Right ventricle myocardium inferior (tissue), 1 donor: ENCODE measurements around the gene CYP1A1. TPM values are rescaled to one million over a fixed set of nuclear protein-coding genes. Genes with fewer than 3 reads are reported as not detected.
A peak's percentile ranks its signal among the peaks of the same experiment; 100 is the strongest.

Experiments
- ATAC-seq: fragments of 200-7000 bp; cut with Tn5 transposase; one replicate; pipeline ENCODE4 v1.9.1; 2020; ENCODE audit warnings: mild to moderate bottlenecking, moderate library complexity
- DNase-seq: peaks from one replicate; pipeline ENCODE4 v3.0.0; 2021; ENCODE audit errors: missing footprints
- intact Hi-C: fragments of 100-400 bp; cut with DNase I; formaldehyde crosslinking; loops from one replicate; pipeline ENCODE4 v1.11.0; 2022
- long read RNA-seq: library from polyadenylated mRNA; unstranded; transcript quantifications from one replicate; pipeline ENCODE4 v2.0.0, GENCODE V29; 2021
- total RNA-seq: library from RNA; stranded (reverse); fragmentation: NEBNext Ultra II Directional; extraction: Animal tissue kit (Norgen Biotek cat#: 25700); gene quantifications from one replicate; pipeline ENCODE4 v1.2.1, GENCODE V29; 2021
- donor health status: DM: no; HTN: yes; CAD: no; lungs with severe emphysema.

The CYP1A1 gene
- 0.32 TPM for total RNA-seq
- long read RNA-seq, partial matches to known transcripts: 0 of 1 reads
- long read RNA-seq, other reads (novel, unspliced or antisense): 0 of 1 reads

GRCh38 chr15:74725225-74725774 is at the start of gene CYP1A1:
Gene CYP1A1, minus strand, starts transcription at chr15:74725528. Its CDS starts 2,431 bp downstream, at chr15:74723097.
- peak; percentile 55 for ATAC-seq
- no peak for DNase-seq
- intact Hi-C loops: loop anchor here (10.0 kb wide), 1 partner anchor 70 kb away; no protein-coding TSS in a partner anchor

GRCh38 chr15:74773731-74774252 is 48.5 kb upstream of the CYP1A1 start:
- DNase-seq (no peak), ATAC-seq (no peak)
- intact Hi-C loops: no loop called here

- intact Hi-C loops: no loop called here
Observed at GRCh38 chr15:74773329-74773728, 48.0 kb upstream of the CYP1A1 start.

GRCh38 chr15:74770211-74770903 is 45.0 kb upstream of the CYP1A1 start:
- intact Hi-C loops: loop anchor here (2.0 kb wide), 2 partner anchors 28 to 64 kb away; no protein-coding TSS in a partner anchor
- DNase-seq: no peak
- ATAC-seq: no peak

More at GRCh38 chr15:74773329-74773728, 48.0 kb upstream of the CYP1A1 start:
- no peak for DNase-seq
- ATAC-seq: no peak

- ATAC-seq (no peak), DNase-seq (no peak)
- intact Hi-C loops: loop anchor here (1.0 to 10.0 kb wide), 5 partner anchors 29 to 397 kb away; partner anchors contain the start of gene EDC3
Observed at GRCh38 chr15:74769463-74770025, 44.2 kb upstream of the CYP1A1 start.

GRCh38 chr15:74768771-74769342 is 43.5 kb upstream of the CYP1A1 start:
- peak; percentile 82 for DNase-seq
- peak; percentile 57 for ATAC-seq
- intact Hi-C loops: loop anchor here (1.0 to 10.0 kb wide), 3 partner anchors 74 to 396 kb away; partner anchors contain the start of gene EDC3

GRCh38 chr15:74768099-74768770 is 42.9 kb upstream of the CYP1A1 start:
- intact Hi-C loops: loop anchor here (2.0 to 10.0 kb wide), 2 partner anchors 73 to 395 kb away; partner anchors contain the start of gene EDC3
- DNase-seq (no peak), ATAC-seq (no peak)

GRCh38 chr15:74767167-74768098 is 42.1 kb upstream of the CYP1A1 start:
- ATAC-seq (no peak), DNase-seq (no peak)
- intact Hi-C loops: loop anchor here (2.0 to 10.0 kb wide), 2 partner anchors 73 to 395 kb away; partner anchors contain the start of gene EDC3

- intact Hi-C loops: loop anchor here (10.0 kb wide), 1 partner anchor 69 kb away; the partner anchor contains the start of gene EDC3
- DNase-seq (no peak), ATAC-seq (no peak)
Observed at GRCh38 chr15:74763416-74763815, 38.1 kb upstream of the CYP1A1 start.

- intact Hi-C loops: loop anchor here (10.0 kb wide), 1 partner anchor 68 kb away; the partner anchor contains the start of gene EDC3
- ATAC-seq (peak; percentile 46), DNase-seq (no peak)
Observed at GRCh38 chr15:74762791-74763150, 37.4 kb upstream of the CYP1A1 start.

GRCh38 chr15:74758736-74759135 is 33.4 kb upstream of the CYP1A1 start:
- intact Hi-C loops: no loop called here
- ATAC-seq: no peak
- DNase-seq: no peak

- DNase-seq (no peak), ATAC-seq (no peak)
- intact Hi-C loops: no loop called here
Observed at GRCh38 chr15:74754593-74755215, 29.4 kb upstream of the CYP1A1 start.

- intact Hi-C loops: no loop called here
- DNase-seq (no peak), ATAC-seq (no peak)
Observed at GRCh38 chr15:74752531-74752930, 27.2 kb upstream of the CYP1A1 start.

- intact Hi-C loops: no loop called here
Observed at GRCh38 chr15:74752011-74752410, 26.7 kb upstream of the CYP1A1 start.

GRCh38 chr15:74750751-74751150 is 25.4 kb upstream of the CYP1A1 start:
- ATAC-seq (no peak), DNase-seq (no peak)
- intact Hi-C loops: no loop called here

More at GRCh38 chr15:74752011-74752410, 26.7 kb upstream of the CYP1A1 start:
- ATAC-seq (no peak), DNase-seq (no peak)

- ATAC-seq (no peak), DNase-seq (no peak)
- intact Hi-C loops: no loop called here
Observed at GRCh38 chr15:74749832-74750231, 24.5 kb upstream of the CYP1A1 start.
